ENCODE results near the gene NEU1. TPM values are rescaled to one million over a fixed set of nuclear protein-coding genes. Genes with fewer than 3 reads are reported as not detected.
"Not testable (repeated sequence)": the region's sequence is repeated elsewhere in the genome, so short reads cannot be mapped to it uniquely, and the experiment has no call there.

Gene NEU1
- total RNA-seq, 2 experiments from 2014 or later: 15.9 to 17.4 TPM

DNA sequence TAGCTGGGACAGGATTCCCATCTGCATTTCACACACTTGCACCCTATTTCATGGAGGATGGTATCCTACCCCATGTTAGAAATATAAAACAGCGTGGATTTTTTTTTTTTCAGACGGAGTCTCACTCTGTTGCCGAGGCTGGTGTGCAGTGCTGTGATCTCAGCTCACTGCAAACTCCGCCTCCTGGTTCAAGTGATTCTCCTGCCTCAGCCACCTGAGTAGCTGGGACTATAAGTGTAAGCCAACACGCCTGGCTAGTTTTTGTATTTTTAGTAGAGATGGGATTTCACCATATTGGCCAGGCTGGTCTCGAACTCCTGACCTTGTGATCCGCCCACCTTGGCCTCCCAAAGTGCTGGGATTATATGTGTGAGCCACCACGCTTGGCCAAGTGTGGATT lies 4.8 kb downstream of the NEU1 start:
- CTCF ChIA-PET: not testable (repeated sequence)
- POLR2A ChIA-PET: interaction anchor here (1.0 kb wide), 1 partner anchor 1114 kb away, joined by 3 read pairs; no protein-coding TSS in a partner anchor

- POLR2A ChIA-PET, CTCF ChIA-PET: not testable (repeated sequence)
Observed at GRCh38 chr6:31851980-31852718, 10.5 kb downstream of the NEU1 start.

DNA sequence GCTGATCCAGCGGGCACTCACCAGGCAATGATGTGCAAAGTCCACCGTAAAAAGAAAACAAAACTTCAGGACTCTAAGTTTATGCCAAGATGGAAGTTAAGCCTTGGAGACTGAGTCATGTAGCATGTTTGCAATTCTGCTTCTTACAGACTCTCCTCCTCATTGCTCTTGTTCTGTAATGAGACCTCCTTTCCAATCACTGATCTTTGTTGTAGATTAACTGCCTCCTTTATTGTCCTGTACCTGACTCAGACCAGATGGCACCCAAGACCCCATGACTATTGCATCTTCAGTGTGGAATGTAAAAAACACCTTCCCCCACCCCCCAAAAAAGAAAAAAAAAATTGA lies 11.2 kb downstream of the NEU1 start:
- POLR2A ChIA-PET: no interaction called here
- CTCF ChIA-PET: no interaction called here

- ChIA-PET POLR2A (interaction anchor here (0.5 kb wide), 1 partner anchor 67 kb away, joined by 5 read pairs; no protein-coding TSS in a partner anchor), CTCF (no interaction called here)
Observed at GRCh38 chr6:31850765-31851484, 11.7 kb downstream of the NEU1 start.

DNA sequence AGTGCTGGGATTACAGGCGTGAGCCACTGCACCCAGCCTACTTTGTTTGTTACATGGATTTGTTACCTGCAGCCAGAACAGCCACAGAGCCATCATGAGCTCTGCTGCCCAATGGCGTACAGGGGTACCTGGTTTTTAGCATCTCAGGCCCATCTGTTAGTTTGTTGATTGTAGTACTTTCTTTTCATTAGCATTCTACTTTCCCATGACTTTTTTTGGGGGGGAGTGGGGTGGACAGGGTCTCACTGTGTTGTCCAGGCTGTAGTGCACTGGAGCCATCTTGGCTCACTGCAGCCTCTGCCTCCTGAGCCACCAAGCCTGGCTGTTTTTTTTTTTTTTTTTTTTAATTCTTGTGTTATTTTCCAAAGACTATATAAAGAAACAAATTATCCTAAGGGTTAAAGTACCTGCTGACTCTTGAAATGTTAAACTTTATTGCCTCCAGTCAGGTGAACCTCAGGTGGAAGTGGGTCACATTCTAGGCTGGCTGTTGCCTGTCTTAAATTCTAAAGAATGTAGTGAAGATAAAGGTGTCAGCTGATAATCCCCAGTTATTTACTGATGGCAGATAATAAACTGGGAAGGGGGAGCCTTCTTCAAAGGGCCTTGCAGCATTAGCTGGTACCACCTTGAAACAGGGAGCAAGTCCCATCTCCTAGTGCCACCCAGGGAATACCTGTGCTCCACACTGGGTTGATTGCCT lies 15.2 kb downstream of the NEU1 start:
- ChIA-PET POLR2A (interaction anchor here (0.6 kb wide), 2 partner anchors 12 to 15 kb away, joined by 3 to 9 read pairs; partner anchors contain the start of gene NEU1), CTCF (no interaction called here)

- ChIA-PET CTCF (no interaction called here), POLR2A (interaction anchor here (1.3 to 2.3 kb wide), 2 partner anchors 9 to 18 kb away, joined by 6 to 9 read pairs; partner anchors contain the start of gene NEU1)
Observed at GRCh38 chr6:31844507-31844906, 18.1 kb downstream of the NEU1 start.

GRCh38 chr6:31842053-31842452 lies 20.6 kb downstream of the NEU1 start:
- ChIA-PET POLR2A (no interaction called here), CTCF (no interaction called here)

DNA sequence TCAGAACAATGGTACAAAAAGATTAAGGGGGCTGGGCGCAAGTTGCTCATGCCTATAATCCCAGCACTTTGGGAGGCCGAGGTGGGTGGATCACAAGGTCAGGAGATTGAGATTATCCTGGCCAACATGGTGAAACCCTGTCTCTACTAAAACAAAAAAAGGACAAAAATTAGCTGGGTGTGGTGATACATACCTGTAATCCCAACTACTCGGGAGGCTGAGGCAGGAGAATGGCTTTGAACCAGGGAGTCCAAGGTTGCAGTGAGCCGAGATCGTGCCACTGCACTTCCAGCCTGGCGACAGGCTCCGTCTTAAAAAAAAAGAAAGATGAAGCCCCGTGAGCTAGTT lies 22.9 kb downstream of the NEU1 start:
- POLR2A ChIA-PET: interaction anchor here (0.8 kb wide), 1 partner anchor 12 kb away, joined by 3 read pairs; the partner anchor contains the start of gene HSPA1B
- CTCF ChIA-PET: interaction anchor here (0.5 kb wide), 1 partner anchor 9 kb away, joined by 3 read pairs; no protein-coding TSS in a partner anchor

- ChIA-PET CTCF (interaction anchor here (0.9 kb wide), 2 partner anchors 28 to 68 kb away, joined by 3 to 4 read pairs; no protein-coding TSS in a partner anchor), POLR2A (interaction anchor here (1.7 kb wide), 1 partner anchor 9 kb away, joined by 4 read pairs; no protein-coding TSS in a partner anchor)
Observed at GRCh38 chr6:31838968-31839367, 23.7 kb downstream of the NEU1 start.

DNA sequence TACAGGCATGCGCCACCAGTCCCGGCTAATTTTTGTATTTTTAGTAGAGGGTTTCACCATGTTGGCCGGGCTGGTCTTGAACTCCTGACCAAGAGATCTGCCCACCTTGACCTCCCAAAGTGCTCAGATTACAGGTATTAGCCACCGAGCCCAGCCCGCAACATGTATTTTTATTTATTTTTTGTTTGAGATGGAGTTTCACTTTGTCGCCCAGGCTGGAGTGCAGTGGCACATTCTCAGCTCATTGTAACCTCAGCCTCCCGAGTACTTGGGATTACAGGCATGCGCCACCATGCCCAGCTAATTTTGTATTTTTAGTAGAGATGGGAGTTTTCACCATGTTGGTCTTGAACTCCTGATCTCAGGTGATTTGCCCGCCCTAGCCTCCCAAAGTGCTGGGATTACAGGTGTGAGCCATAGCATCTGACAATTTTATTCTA lies 24.5 kb downstream of the NEU1 start:
- ChIA-PET POLR2A (interaction anchor here (0.6 to 1.7 kb wide), 3 partner anchors 8 to 260 kb away, joined by 3 to 7 read pairs (median 4); no protein-coding TSS in a partner anchor), CTCF (interaction anchor here (0.6 kb wide), 1 partner anchor 52 kb away, joined by 3 read pairs; no protein-coding TSS in a partner anchor)

- ChIA-PET POLR2A (interaction anchor here (0.7 to 1.7 kb wide), 3 partner anchors 8 to 25 kb away, joined by 4 read pairs; partner anchors contain the start of gene NEU1), CTCF (interaction anchor here (0.6 to 3.1 kb wide), 5 partner anchors 26 to 98 kb away, joined by 3 to 8 read pairs (median 4); partner anchors contain the start of genes MSH5 and NEU1)
Observed at GRCh38 chr6:31837369-31838113, 25.1 kb downstream of the NEU1 start.

DNA sequence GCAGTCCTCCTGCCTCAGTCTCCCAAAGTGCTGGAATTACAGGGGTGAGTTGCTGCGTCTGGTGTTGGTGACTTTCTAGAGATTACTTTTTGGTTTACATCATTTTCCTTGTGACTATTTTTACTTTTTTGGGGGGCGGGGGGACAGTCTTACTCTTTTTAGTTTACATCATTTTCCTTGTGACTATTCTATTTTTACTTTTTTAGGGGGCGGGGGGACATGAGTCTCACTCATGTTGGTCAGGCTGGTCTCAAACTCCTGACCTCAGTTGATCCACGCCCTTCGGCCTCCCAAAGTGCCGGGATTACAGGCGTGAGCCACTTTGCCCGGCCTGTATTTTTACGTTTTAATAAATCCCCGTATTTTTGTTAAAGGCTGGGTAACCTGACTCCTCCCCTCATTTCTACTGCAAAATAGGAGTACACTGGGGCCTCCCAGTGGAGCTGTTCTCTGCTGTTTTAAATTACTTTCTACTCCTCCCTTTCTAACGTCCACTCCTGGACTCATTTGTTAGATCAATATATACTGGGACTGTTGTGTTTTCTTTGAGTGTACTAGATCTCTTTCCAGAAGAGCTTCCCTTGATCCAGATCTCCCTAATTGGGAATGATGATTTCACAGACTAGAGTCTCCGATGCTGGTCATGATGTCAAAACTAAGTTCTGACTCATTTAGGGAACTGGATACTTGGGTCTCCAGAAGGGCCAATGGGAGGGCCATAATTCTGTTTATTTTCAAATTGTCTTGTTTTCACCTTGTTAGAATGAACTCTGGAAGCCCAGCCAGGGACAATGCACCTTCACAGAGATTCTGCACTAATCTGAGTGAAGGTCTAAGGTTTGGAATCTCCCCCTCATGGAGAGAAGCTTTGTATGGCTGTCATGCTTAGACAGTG lies 25.9 kb downstream of the NEU1 start:
- ChIA-PET POLR2A (interaction anchor here (0.7 to 1.2 kb wide), 4 partner anchors 23 to 40 kb away, joined by 3 to 7 read pairs (median 4); partner anchors contain the start of gene NEU1), CTCF (interaction anchor here (0.6 to 3.1 kb wide), 6 partner anchors 26 to 97 kb away, joined by 3 to 8 read pairs (median 4); partner anchors contain the start of genes MSH5 and NEU1)

DNA sequence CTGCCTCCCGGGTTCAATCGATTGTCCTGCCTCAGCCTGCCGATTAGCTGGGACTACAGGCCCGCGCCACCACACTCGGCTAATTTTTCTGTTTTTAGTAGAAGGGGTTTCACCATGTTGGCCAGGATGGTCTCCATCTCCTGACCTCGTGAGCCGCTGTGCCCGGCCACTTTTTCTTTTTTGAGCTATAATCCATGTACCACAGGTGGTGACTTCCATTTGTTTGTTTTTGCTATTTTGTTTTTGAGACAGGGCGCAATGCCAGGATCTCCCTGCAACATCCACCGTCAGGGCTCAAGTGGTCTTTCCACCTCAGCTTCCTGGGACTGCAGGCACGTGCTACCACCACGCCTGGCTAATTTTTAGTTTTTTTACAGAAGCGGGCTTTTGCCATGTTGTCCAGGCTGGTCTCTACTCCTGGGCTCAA lies 26.6 kb downstream of the NEU1 start:
- ChIA-PET POLR2A (interaction anchor here (0.7 to 1.4 kb wide), 4 partner anchors 9 to 39 kb away, joined by 3 to 7 read pairs (median 4); partner anchors contain the start of gene NEU1), CTCF (interaction anchor here (0.7 to 3.1 kb wide), 6 partner anchors 27 to 153 kb away, joined by 3 to 8 read pairs (median 4); partner anchors contain the start of genes NEU1 and VARS1)

- ChIA-PET CTCF (interaction anchor here (0.7 to 3.1 kb wide), 5 partner anchors 22 to 170 kb away, joined by 3 to 8 read pairs (median 5); partner anchors contain the start of genes NEU1 and VARS1), POLR2A (interaction anchor here (0.6 to 1.7 kb wide), 11 partner anchors 9 to 1216 kb away, joined by 3 to 9 read pairs (median 5); partner anchors contain the start of gene NEU1)
Observed at GRCh38 chr6:31834367-31835250, 28.0 kb downstream of the NEU1 start.

GRCh38 chr6:31831350-31832215 lies 31.0 kb downstream of the NEU1 start:
- POLR2A ChIA-PET: interaction anchor here (0.6 kb wide), 1 partner anchor 32 kb away, joined by 3 read pairs; no protein-coding TSS in a partner anchor
- CTCF ChIA-PET: interaction anchor here (0.6 to 2.6 kb wide), 10 partner anchors 9 to 695 kb away, joined by 3 to 11 read pairs (median 4); partner anchors contain the start of genes DDAH2, LSM2 and VWA7
